K562 (cell line): ENCODE data around the gene BCAS4. TPM values are rescaled to one million over a fixed set of nuclear protein-coding genes. Genes with fewer than 3 reads are reported as not detected.

Experiments used
- ATAC-seq: fragments of 200-7000 bp; cut with Tn5 transposase; 3 replicates; pipeline ENCODE4 v1.9.1; 2020; ENCODE audit warnings: moderate library complexity
- BruUV-seq: library from RNA; stranded (reverse); fragments of 400-500 nt; replicated peaks from 2 replicates; lab custom pipeline; 2021; lab: Mats Ljungman, UMichigan
- CTCF ChIA-PET: fragments of 300-600 bp; formaldehyde crosslinking; extraction: SDS; loops from one replicate; lab custom pipeline; 2021; ENCODE audit warnings: low intra/inter-chr PET ratio; lab: Yijun Ruan, JAX
- POLR2A ChIA-PET: fragments of 300-600, 350-650 bp; sonication (Branson Sonifier 250); formaldehyde crosslinking; extraction: SDS; loops from one replicate; lab custom pipeline; 2021; ENCODE audit warnings: antibody characterized with exemption, inconsistent platforms; lab: Yijun Ruan, JAX
- DNase-seq, 4 experiments: peaks; one replicate each; pipeline versions ENCODE4 v3.0.0 to v3.0.0-alpha.2; 2011 to 2018; ENCODE audit warnings: low spot score in 3 of 4, mixed read lengths in 3 of 4; ENCODE audit errors: extremely low read depth in 1 of 4
- FAIRE-seq: peaks from 2 replicates; lab custom pipeline; 2011; peaks lifted over from hg19 to GRCh38; lab: Jason Lieb, UNC
- H2AFZ ChIP-seq: 2 replicates; pipeline ENCODE4 v1.6.0; 2011; ENCODE audit warnings: low read depth, low read length, control low read depth, inconsistent platforms
- H3K27ac ChIP-seq: fragments of 200-600 bp; 3 replicates; pipeline ENCODE4 v1.8.0; 2011; ENCODE audit warnings: low read depth, mild to moderate bottlenecking, control low read depth, inconsistent platforms, low read length, moderate library complexity, mixed read lengths; ENCODE audit errors: extremely low read depth
- H3K27me3 ChIP-seq, 2 experiments: fragments of 300-600 bp in 1 of 2; 2 replicates in 1 of 2; 3 replicates in 1 of 2; pipeline versions ENCODE4 v1.6.0 to v1.8.0; 2011; ENCODE audit warnings: inconsistent platforms in 2 of 2, low read length in 2 of 2, mild to moderate bottlenecking in 1 of 2, mixed read lengths in 1 of 2, moderate library complexity in 1 of 2; ENCODE audit not compliant: control insufficient read depth in 2 of 2, insufficient read depth in 2 of 2
- H3K36me3 ChIP-seq: fragments of 300-600 bp; 3 replicates; pipeline ENCODE4 v1.8.0; 2011; ENCODE audit warnings: mild to moderate bottlenecking, low read length, inconsistent platforms; ENCODE audit not compliant: control insufficient read depth, insufficient read depth
- H3K4me1 ChIP-seq, 2 experiments: fragments of 200-600 bp in 1 of 2; replicated peaks in 1 of 2; 2 replicates in 1 of 2; 3 replicates in 1 of 2; pipeline versions ENCODE4 v1.5.1 to v1.8.0; 2011; ENCODE audit warnings: inconsistent platforms in 2 of 2, low read length in 2 of 2, mild to moderate bottlenecking in 1 of 2, mixed read lengths in 1 of 2, moderate library complexity in 1 of 2; ENCODE audit not compliant: control insufficient read depth in 2 of 2, insufficient read depth in 2 of 2
- H3K4me2 ChIP-seq: 2 replicates; pipeline ENCODE4 v1.6.1; 2011; ENCODE audit warnings: low read length, control low read depth, inconsistent platforms, mixed read lengths; ENCODE audit not compliant: insufficient read depth
- H3K4me3 ChIP-seq: fragments of 200-600 bp; sonication (generic), shearing (Covaris generic); 2 replicates; pipeline ENCODE4 v1.5.1; 2016; ENCODE audit warnings: control low read depth, inconsistent platforms
- H3K79me2 ChIP-seq: fragments of 200-600 bp; 3 replicates; pipeline ENCODE4 v1.8.0; 2011; ENCODE audit warnings: low read length, inconsistent platforms; ENCODE audit not compliant: control insufficient read depth, insufficient read depth
- H3K9ac ChIP-seq, 2 experiments: 2 replicates each; pipeline versions ENCODE4 v1.6.0 to v1.6.1; 2011; ENCODE audit warnings: low read depth in 2 of 2, low read length in 2 of 2, control low read depth in 1 of 2, inconsistent platforms in 1 of 2, mild to moderate bottlenecking in 1 of 2, mixed read lengths in 1 of 2; ENCODE audit not compliant: insufficient read depth in 1 of 2
- H3K9me1 ChIP-seq: one replicate; pipeline ENCODE4 v1.6.0; 2011; ENCODE audit warnings: inconsistent platforms, mild to moderate bottlenecking, low read length, moderate library complexity; ENCODE audit not compliant: control insufficient read depth, insufficient read depth
- H3K9me3 ChIP-seq: replicated peaks from 2 replicates; pipeline ENCODE4 v1.5.1; 2011; ENCODE audit warnings: low read depth, low read length, inconsistent platforms; ENCODE audit not compliant: control insufficient read depth, insufficient read depth
- H4K20me1 ChIP-seq: replicated peaks from 2 replicates; pipeline ENCODE4 v1.6.1; 2011; ENCODE audit warnings: low read length, inconsistent platforms, mixed read lengths; ENCODE audit not compliant: control insufficient read depth, insufficient read depth
- MAFK ChIP-seq: IDR thresholded peaks from 2 replicates; pipeline ENCODE4 v1.6.1; 2011; ENCODE audit warnings: low read length, improper control_type of control experiment
- ZNF316 ChIP-seq: fragments of 450-650 bp; IDR thresholded peaks from 2 replicates; pipeline ENCODE4 v1.6.1; 2016
- WGBS: fragments of 100-300 bp; shearing (Covaris generic); methylation state at CpG from one replicate; pipeline ENCODE4 v1.1.6; 2016; ENCODE audit warnings: low coverage, mixed read lengths; ENCODE audit not compliant: insufficient coverage; ENCODE audit errors: missing lambda C conversion rate; 5-methylcytosine and 5-hydroxymethylcytosine counted together
- in situ Hi-C: fragments of 300-500 bp; cut with MboI; formaldehyde crosslinking; loops from 4 replicates; pipeline ENCODE4 v1.15.0; 2018; ENCODE audit warnings: inconsistent platforms, mixed read lengths
- intact Hi-C: fragments of 100-400 bp; cut with micrococcal nuclease; formaldehyde crosslinking; loops from 2 replicates; pipeline ENCODE4 v1.14.2; 2022
- polyA plus RNA-seq, 8 experiments: library from polyadenylated mRNA; depleted of rRNA in 4 of 8; stranded (reverse) in 5 of 8; unstranded in 3 of 8; fragments of >200 nt; fragmentation: Nextera tagmentation in 2 of 8; fragmentation: Illumina TruSeq in 1 of 8; extraction: Ambion mirVana in 2 of 8; extraction: Trizol in 1 of 8; gene quantifications; 2 replicates each; pipeline versions ENCODE4 v1.2.1 to v1.2.3, GENCODE V29; 2011 to 2014; ENCODE audit warnings: inconsistent platforms in 1 of 8, missing spikeins in 1 of 8
- total RNA-seq, 7 experiments: library from RNA; depleted of rRNA in 6 of 7; stranded (reverse); fragments of >200 nt in 6 of 7; fragmentation: Illumina TruSeq in 2 of 7; extraction: Trizol in 2 of 7; gene quantifications; 2 replicates each; pipeline versions ENCODE4 v1.2.1 to v1.2.3, GENCODE V29; 2011 to 2021; ENCODE audit warnings: low replicate concordance in 1 of 7
- TF ChIP-seq, protein P1 (sequence below): sonication (generic); formaldehyde crosslinking; IDR thresholded peaks from 2 replicates; pipeline ENCODE4 v1.8.0; 2023; ENCODE audit warnings: mild to moderate bottlenecking, missing genetic modification reagents
- TF ChIP-seq, protein P2 (sequence below), 3 experiments: fragments of 200-800 bp in 1 of 3; fragments of 250-450 bp in 1 of 3; fragments of 450-650 bp in 1 of 3; sonication (Bioruptor Pico) in 1 of 3; sonication (Bioruptor generic) in 1 of 3; formaldehyde crosslinking in 1 of 3; IDR thresholded peaks; 2 replicates each; pipeline versions ENCODE4 v1.6.1 to v1.8.0; 2016 to 2022; ENCODE audit warnings: mild to moderate bottlenecking in 2 of 3, missing genetic modification characterization in 2 of 3, missing compliant biosample characterization in 1 of 3, moderate library complexity in 1 of 3
- TF ChIP-seq, protein P3 (sequence below): fragments of 450-650 bp; IDR thresholded peaks from 2 replicates; pipeline ENCODE4 v1.6.1; 2018; ENCODE audit not compliant: partially characterized antibody

Gene BCAS4
- total and polyA plus RNA-seq, 9 of the 15 experiments (the other 6 are each of a cell fraction or from before 2014, with no cell fraction given): 0.15 to 2.3 (median 0.47) TPM

DNA sequence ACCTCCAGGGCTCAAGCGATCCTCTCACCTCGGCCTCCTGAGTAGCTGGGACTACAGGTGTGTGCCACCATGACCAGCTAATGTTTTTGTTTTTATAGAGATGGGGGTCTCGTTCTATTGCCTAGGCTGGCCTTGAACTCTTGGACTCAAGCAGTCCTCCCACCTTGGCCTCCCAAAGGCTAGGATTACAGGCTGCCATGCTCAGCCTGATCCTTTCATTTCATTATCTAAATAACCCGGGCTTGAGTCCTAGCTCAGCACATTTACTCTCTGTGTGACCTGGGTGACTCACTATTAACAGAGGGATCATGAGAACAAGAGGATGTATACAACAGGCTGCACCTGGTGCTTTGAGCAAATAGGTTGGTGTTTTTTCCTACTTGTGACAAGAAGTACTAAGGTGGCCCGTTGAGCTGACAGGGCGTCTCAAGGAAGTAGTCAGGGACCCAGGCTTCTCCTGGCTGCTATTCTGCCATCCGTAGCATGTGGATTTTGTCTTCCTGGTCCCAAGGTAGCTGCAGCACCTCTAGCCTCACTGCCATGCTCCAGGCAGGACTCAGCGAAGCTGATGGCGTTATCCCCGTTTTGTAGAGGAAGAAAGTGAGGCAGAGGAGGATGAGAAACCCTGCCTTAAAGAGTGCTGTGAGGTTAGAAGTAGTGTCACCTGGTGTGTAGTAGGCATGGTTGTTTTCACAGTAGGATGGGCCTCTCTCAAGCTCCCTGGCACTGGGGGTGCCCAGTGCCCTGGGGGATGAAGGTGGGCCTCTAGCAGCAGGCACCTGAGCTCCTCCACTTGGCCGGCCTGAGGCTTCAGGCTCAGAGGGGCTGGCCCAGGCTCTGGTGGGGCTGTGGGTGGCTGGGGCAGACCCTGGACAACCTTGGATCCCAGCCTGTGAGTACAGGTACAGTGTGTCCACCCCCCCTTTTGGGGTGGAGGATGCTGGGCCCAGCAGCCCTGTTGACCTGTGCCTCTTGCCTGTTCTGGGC, 73.9 kb downstream of the BCAS4 start:
- BruUV-seq: no TSS peak
- ATAC-seq: no peak
- intact Hi-C loops: no loop called here
- DNase-seq: no peak
- Histone ChIP-seq H3K4me3 (no peak overlapping the region), H4K20me1 (peaks cover 2% of the 10 kb centered on the region; the same call in 1 of the 2 replicates), H2AFZ (no peak overlapping the region), H3K9ac (no peak overlapping the region), H3K4me1 (peaks cover 0 to 21% of the 10 kb centered on the region in 2 experiments; a peak in 2 of 5 replicates), H3K36me3 (no peaks in the 10 kb centered on the region), H3K27me3 (peaks cover 0 to 4% of the 10 kb centered on the region in 2 experiments; a peak in 1 of 5 replicates), H3K79me2 (no peaks in the 10 kb centered on the region), H3K4me2 (no peak overlapping the region), H3K9me3 (no peaks in the 10 kb centered on the region), H3K27ac (no peak overlapping the region), H3K9me1 (no peaks in the 10 kb centered on the region)
- 25% methylated on average over 11 of the region's 11 CpGs for WGBS
- ChIA-PET POLR2A (interaction anchor here (0.6 to 1.6 kb wide), 3 partner anchors 9 to 408 kb away, joined by 3 to 6 read pairs (median 3); no protein-coding TSS in a partner anchor), CTCF (no interaction called here)
- no peak for FAIRE-seq
- TF ChIP-seq, protein P1, sequence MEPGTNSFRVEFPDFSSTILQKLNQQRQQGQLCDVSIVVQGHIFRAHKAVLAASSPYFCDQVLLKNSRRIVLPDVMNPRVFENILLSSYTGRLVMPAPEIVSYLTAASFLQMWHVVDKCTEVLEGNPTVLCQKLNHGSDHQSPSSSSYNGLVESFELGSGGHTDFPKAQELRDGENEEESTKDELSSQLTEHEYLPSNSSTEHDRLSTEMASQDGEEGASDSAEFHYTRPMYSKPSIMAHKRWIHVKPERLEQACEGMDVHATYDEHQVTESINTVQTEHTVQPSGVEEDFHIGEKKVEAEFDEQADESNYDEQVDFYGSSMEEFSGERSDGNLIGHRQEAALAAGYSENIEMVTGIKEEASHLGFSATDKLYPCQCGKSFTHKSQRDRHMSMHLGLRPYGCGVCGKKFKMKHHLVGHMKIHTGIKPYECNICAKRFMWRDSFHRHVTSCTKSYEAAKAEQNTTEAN (CRISPR knock-in tag): no peak
- TF ChIP-seq MAFK (0 out of 2 replicates have a peak, but pooled peaks have one; percentile 11), ZNF316 (peak; percentile 19; the same call in 1 of the 2 replicates)
- TF ChIP-seq, protein P2, sequence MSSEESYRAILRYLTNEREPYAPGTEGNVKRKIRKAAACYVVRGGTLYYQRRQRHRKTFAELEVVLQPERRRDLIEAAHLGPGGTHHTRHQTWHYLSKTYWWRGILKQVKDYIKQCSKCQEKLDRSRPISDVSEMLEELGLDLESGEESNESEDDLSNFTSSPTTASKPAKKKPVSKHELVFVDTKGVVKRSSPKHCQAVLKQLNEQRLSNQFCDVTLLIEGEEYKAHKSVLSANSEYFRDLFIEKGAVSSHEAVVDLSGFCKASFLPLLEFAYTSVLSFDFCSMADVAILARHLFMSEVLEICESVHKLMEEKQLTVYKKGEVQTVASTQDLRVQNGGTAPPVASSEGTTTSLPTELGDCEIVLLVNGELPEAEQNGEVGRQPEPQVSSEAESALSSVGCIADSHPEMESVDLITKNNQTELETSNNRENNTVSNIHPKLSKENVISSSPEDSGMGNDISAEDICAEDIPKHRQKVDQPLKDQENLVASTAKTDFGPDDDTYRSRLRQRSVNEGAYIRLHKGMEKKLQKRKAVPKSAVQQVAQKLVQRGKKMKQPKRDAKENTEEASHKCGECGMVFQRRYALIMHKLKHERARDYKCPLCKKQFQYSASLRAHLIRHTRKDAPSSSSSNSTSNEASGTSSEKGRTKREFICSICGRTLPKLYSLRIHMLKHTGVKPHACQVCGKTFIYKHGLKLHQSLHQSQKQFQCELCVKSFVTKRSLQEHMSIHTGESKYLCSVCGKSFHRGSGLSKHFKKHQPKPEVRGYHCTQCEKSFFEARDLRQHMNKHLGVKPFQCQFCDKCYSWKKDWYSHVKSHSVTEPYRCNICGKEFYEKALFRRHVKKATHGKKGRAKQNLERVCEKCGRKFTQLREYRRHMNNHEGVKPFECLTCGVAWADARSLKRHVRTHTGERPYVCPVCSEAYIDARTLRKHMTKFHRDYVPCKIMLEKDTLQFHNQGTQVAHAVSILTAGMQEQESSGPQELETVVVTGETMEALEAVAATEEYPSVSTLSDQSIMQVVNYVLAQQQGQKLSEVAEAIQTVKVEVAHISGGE (CRISPR knock-in tag; IDR thresholded peaks at IDR 0.05): 0 out of 6 replicates have a peak, but pooled peaks of 1 of the 3 experiments have one; percentile 23
- TF ChIP-seq, protein P3, sequence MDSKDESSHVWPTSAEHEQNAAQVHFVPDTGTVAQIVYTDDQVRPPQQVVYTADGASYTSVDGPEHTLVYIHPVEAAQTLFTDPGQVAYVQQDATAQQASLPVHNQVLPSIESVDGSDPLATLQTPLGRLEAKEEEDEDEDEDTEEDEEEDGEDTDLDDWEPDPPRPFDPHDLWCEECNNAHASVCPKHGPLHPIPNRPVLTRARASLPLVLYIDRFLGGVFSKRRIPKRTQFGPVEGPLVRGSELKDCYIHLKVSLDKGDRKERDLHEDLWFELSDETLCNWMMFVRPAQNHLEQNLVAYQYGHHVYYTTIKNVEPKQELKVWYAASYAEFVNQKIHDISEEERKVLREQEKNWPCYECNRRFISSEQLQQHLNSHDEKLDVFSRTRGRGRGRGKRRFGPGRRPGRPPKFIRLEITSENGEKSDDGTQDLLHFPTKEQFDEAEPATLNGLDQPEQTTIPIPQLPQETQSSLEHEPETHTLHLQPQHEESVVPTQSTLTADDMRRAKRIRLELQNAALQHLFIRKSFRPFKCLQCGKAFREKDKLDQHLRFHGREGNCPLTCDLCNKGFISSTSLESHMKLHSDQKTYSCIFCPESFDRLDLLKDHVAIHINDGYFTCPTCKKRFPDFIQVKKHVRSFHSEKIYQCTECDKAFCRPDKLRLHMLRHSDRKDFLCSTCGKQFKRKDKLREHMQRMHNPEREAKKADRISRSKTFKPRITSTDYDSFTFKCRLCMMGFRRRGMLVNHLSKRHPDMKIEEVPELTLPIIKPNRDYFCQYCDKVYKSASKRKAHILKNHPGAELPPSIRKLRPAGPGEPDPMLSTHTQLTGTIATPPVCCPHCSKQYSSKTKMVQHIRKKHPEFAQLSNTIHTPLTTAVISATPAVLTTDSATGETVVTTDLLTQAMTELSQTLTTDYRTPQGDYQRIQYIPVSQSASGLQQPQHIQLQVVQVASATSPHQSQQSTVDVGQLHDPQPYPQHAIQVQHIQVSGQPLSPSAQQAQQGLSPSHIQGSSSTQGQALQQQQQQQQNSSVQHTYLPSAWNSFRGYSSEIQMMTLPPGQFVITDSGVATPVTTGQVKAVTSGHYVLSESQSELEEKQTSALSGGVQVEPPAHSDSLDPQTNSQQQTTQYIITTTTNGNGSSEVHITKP: peak; percentile 17
- in situ Hi-C loops: no loop called here
